Fibroblast of mammary gland (primary cell): ENCODE measurements around the gene CLRN1.

ENCODE experiments used
- DNase-seq: peaks from one replicate; pipeline ENCODE4 v3.0.0-alpha.2; 2010; ENCODE audit warnings: low read depth
- H3K4me3 ChIP-seq: 2 replicates; pipeline ENCODE4 v1.5.1; 2011; ENCODE audit warnings: low read depth, mild to moderate bottlenecking, low read length, moderate library complexity; ENCODE audit not compliant: control insufficient read depth
- TF ChIP-seq, protein P1 (sequence below): conservative IDR thresholded peaks from 2 replicates; pipeline ENCODE4 v1.5.1; 2011; ENCODE audit warnings: low read depth, low read length, inconsistent platforms; ENCODE audit not compliant: control insufficient read depth, insufficient read depth

CLRN1 gene

GRCh38 chr3:150889106-150889505 lies 83.4 kb downstream of the CLRN1 start:
- TF ChIP-seq, protein P1, sequence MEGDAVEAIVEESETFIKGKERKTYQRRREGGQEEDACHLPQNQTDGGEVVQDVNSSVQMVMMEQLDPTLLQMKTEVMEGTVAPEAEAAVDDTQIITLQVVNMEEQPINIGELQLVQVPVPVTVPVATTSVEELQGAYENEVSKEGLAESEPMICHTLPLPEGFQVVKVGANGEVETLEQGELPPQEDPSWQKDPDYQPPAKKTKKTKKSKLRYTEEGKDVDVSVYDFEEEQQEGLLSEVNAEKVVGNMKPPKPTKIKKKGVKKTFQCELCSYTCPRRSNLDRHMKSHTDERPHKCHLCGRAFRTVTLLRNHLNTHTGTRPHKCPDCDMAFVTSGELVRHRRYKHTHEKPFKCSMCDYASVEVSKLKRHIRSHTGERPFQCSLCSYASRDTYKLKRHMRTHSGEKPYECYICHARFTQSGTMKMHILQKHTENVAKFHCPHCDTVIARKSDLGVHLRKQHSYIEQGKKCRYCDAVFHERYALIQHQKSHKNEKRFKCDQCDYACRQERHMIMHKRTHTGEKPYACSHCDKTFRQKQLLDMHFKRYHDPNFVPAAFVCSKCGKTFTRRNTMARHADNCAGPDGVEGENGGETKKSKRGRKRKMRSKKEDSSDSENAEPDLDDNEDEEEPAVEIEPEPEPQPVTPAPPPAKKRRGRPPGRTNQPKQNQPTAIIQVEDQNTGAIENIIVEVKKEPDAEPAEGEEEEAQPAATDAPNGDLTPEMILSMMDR: no peak
- H3K4me3 ChIP-seq: no peak overlapping the region
- no peak for DNase-seq

- H3K4me3 ChIP-seq: no peak overlapping the region
- TF ChIP-seq, protein P1: no peak
- DNase-seq: peak; percentile 12
Observed at GRCh38 chr3:150887031-150887430, 85.5 kb downstream of the CLRN1 start.

DNA sequence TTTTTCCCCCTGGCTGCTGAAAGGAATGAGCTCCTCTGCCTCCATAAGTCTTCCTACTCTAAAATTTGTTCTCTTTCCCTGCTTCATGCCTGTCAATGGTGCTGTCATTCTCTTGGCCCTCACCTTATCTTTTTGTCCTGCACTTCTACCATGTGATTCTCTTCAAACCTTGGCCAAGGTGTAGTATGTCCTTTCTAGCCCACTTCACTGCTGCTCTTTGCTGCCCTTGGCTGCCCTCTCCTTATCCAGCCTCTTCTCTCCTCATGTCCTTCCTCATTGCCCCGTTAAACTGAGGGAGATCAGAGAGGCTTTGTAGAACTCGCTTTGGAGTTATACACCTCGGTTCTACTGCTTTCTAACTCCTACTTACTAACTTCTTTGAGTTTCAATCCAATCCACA lies 87.0 kb downstream of the CLRN1 start:
- no peak overlapping the region for H3K4me3 ChIP-seq
- TF ChIP-seq, protein P1: no peak
- DNase-seq: no peak

DNA sequence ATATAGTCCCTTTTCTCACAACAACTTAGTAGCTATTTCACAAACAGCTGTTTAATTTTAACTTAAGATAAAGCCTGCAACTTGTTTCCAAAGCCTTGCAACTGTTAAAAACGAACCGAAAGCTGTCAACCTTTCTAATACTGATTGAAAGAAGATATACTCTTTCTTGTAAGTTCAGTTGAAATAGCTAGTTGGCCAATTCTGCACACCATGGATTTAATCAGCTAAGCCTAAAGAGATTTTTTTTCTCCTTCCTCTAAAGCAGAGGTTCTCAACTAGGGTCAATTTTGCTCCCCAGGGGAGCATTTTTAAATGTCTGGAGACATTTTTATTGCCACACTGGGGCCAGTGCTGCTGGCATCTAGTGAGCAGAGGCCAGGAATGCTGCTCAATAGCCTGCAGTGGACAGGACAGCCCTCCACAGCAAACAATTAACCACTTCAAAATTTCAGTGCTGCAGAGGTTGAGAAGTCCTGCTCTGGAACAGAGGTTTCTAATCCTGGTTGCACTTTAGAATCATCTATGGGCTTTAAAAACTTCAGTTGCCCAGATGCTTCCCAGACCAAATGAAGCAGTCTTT lies 93.4 kb downstream of the CLRN1 start:
- DNase-seq: no peak
- TF ChIP-seq, protein P1: no peak
- no peak overlapping the region for H3K4me3 ChIP-seq

- TF ChIP-seq, protein P1: no peak
- no peak overlapping the region for H3K4me3 ChIP-seq
- DNase-seq: no peak
Observed at GRCh38 chr3:150878290-150878689, 94.2 kb downstream of the CLRN1 start.

- DNase-seq: no peak
- no peak overlapping the region for H3K4me3 ChIP-seq
- TF ChIP-seq, protein P1: no peak
Observed at GRCh38 chr3:150877303-150877702, 95.2 kb downstream of the CLRN1 start.
